Gastrocnemius medialis (tissue), 4 donors: ENCODE measurements around the gene PLXND1. TPM values are rescaled to one million over a fixed set of nuclear protein-coding genes. Genes with fewer than 3 reads are reported as not detected.

Source experiments
- ATAC-seq, 2 donors: fragments of 150-250 bp; one replicate each; pipeline ENCODE4 v1.9.1; 2016
- DNase-seq, 2 donors: peaks; one replicate each; pipeline ENCODE4 v3.0.0-alpha.2; 2019
- H3K27ac ChIP-seq, 4 donors: fragments of 200-600 bp; sonication (generic); 1 replicate in 1 of 4; 2 replicates in 3 of 4; pipeline ENCODE4 v1.5.1; 2016 to 2018; ENCODE audit warnings: mild to moderate bottlenecking in 2 of 4, moderate library complexity in 1 of 4
- H3K27me3 ChIP-seq, 3 donors: fragments of 200-600 bp; sonication (generic) in 2 of 3; 1 replicate in 1 of 3; 2 replicates in 2 of 3; pipeline versions ENCODE4 v1.5.1 to v1.6.0; 2016 to 2019; ENCODE audit warnings: mild to moderate bottlenecking in 1 of 3, moderate library complexity in 1 of 3
- H3K36me3 ChIP-seq, 2 donors: fragments of 200-600 bp; sonication (generic) in 1 of 2; one replicate each; pipeline ENCODE4 v1.5.1; 2017 to 2018
- H3K4me1 ChIP-seq, 2 donors: fragments of 200-600 bp; sonication (generic) in 1 of 2; one replicate each; pipeline ENCODE4 v1.5.1; 2016 to 2017; ENCODE audit warnings: mild to moderate bottlenecking in 2 of 2
- H3K4me3 ChIP-seq, 4 donors: fragments of 200-600 bp; sonication (generic) in 3 of 4; 1 replicate in 1 of 4; 2 replicates in 3 of 4; pipeline ENCODE4 v1.5.1; 2016 to 2019; ENCODE audit warnings: mild to moderate bottlenecking in 2 of 4
- H3K9me3 ChIP-seq, 3 donors: fragments of 200-600 bp; sonication (generic) in 2 of 3; 1 replicate in 1 of 3; 2 replicates in 2 of 3; pipeline ENCODE4 v1.5.1; 2016 to 2019
- CTCF ChIP-seq, 5 experiments: fragments of 450-650 bp in 3 of 5; fragments of 200-600 bp in 2 of 5; sonication (generic) in 2 of 5; IDR thresholded peaks in 4 of 5; conservative IDR thresholded peaks in 1 of 5; 1 replicate in 4 of 5; 2 replicates in 1 of 5; pipeline ENCODE4 v1.5.1; 2016 to 2019; ENCODE audit warnings: antibody characterized with exemption in 5 of 5, mild to moderate bottlenecking in 3 of 5, moderate library complexity in 3 of 5
- POLR2A ChIP-seq, 2 donors: fragments of 450-650 bp; IDR thresholded peaks; one replicate each; pipeline ENCODE4 v1.6.1; 2017; ENCODE audit warnings: antibody characterized with exemption in 2 of 2, mild to moderate bottlenecking in 2 of 2, moderate library complexity in 2 of 2
- in situ Hi-C, 4 donors: fragments of 200-750 bp; cut with MboI; loops; one replicate each; pipeline versions ENCODE4 v1.15.0 to v1.8.0; 2017; ENCODE audit warnings: low sequenced_read_pairs in 4 of 4
- intact Hi-C: fragments of 100-400 bp; cut with DNase I; formaldehyde crosslinking; loops from one replicate; pipeline ENCODE4 v1.15.1; 2023; ENCODE audit warnings: low total_unique reads
- total RNA-seq, 4 donors: library from RNA; depleted of rRNA; stranded (reverse); fragments of >200 nt; gene quantifications; one replicate each; pipeline versions ENCODE4 v1.1.0 to v1.2.3, GENCODE V29; 2016

PLXND1 gene
- total RNA-seq, 4 donors from 2014 or later: 15.7 to 70.9 (median 19.9) TPM

GRCh38 chr3:129557548-129557894, 49.0 kb downstream of the PLXND1 start:
- peaks cover 46 to 54% of the 10 kb centered on the region in 2 donors for H3K4me1 ChIP-seq

GRCh38 chr3:129556890-129557547, 49.5 kb downstream of the PLXND1 start:
- in situ Hi-C loops (no loop called here), intact Hi-C loops (loop anchor here (5.0 kb wide), 1 partner anchor 35 kb away; no protein-coding TSS in a partner anchor)
- Histone ChIP-seq H3K4me3 (no peak overlapping the region), H3K9me3 (no peaks in the 10 kb centered on the region), H3K27ac (peak overlapping the region in 2 of 4 donors; percentile 25 to 28), H3K4me1 (peaks cover 46 to 59% of the 10 kb centered on the region in 2 donors), H3K27me3 (no peaks in the 10 kb centered on the region), H3K36me3 (no peaks in the 10 kb centered on the region)
- DNase-seq (no peak), ATAC-seq (no peak)
- TF ChIP-seq CTCF (IDR thresholded peaks at IDR 0.05 in 4 of 5, conservative IDR thresholded peaks at IDR 0.05 in 1 of 5) (no peak), POLR2A (IDR thresholded peaks at IDR 0.05) (no peak)

More at GRCh38 chr3:129557548-129557894, 49.0 kb downstream of the PLXND1 start:
- peak; percentile 69 to 74 for ATAC-seq
- H3K4me3 ChIP-seq: no peak overlapping the region
- no peaks in the 10 kb centered on the region for H3K36me3 ChIP-seq
- intact Hi-C loops: loop anchor here (5.0 kb wide), 1 partner anchor 35 kb away; no protein-coding TSS in a partner anchor
- no peaks in the 10 kb centered on the region for H3K27me3 ChIP-seq
- TF ChIP-seq POLR2A (IDR thresholded peaks at IDR 0.05): no peak
- no peak for TF ChIP-seq CTCF (IDR thresholded peaks at IDR 0.05 in 4 of 5, conservative IDR thresholded peaks at IDR 0.05 in 1 of 5)
- no peaks in the 10 kb centered on the region for H3K9me3 ChIP-seq
- in situ Hi-C loops: no loop called here
- DNase-seq: peak in 1 of 2 donors; percentile 49
- peak overlapping the region in 2 of 4 donors; percentile 25 to 58 for H3K27ac ChIP-seq

- ATAC-seq (no peak), DNase-seq (no peak)
- in situ Hi-C loops (no loop called here), intact Hi-C loops (loop anchor here (5.0 kb wide), 1 partner anchor 36 kb away; no protein-coding TSS in a partner anchor)
- H3K36me3 ChIP-seq: no peaks in the 10 kb centered on the region
- peaks cover 46 to 59% of the 10 kb centered on the region in 2 donors for H3K4me1 ChIP-seq
- H3K9me3 ChIP-seq: no peaks in the 10 kb centered on the region
- H3K4me3 ChIP-seq: no peak overlapping the region
- H3K27me3 ChIP-seq: no peaks in the 10 kb centered on the region
- H3K27ac ChIP-seq: peak overlapping the region in 1 of 4 donors; percentile 10
- no peak for TF ChIP-seq CTCF (IDR thresholded peaks at IDR 0.05 in 4 of 5, conservative IDR thresholded peaks at IDR 0.05 in 1 of 5)
- TF ChIP-seq POLR2A (IDR thresholded peaks at IDR 0.05): no peak
Observed at GRCh38 chr3:129556358-129556695, 50.1 kb downstream of the PLXND1 start.

GRCh38 chr3:129555616-129556357, 50.7 kb downstream of the PLXND1 start:
- no peak for ATAC-seq
- no peak overlapping the region for H3K27ac ChIP-seq
- no peaks in the 10 kb centered on the region for H3K9me3 ChIP-seq
- H3K4me1 ChIP-seq: peaks cover 42 to 59% of the 10 kb centered on the region in 2 donors
- DNase-seq: no peak
- TF ChIP-seq CTCF (IDR thresholded peaks at IDR 0.05 in 4 of 5, conservative IDR thresholded peaks at IDR 0.05 in 1 of 5): no peak
- TF ChIP-seq POLR2A (IDR thresholded peaks at IDR 0.05): no peak
- in situ Hi-C loops (no loop called here), intact Hi-C loops (loop anchor here (5.0 kb wide), 1 partner anchor 37 kb away; no protein-coding TSS in a partner anchor)
- H3K27me3 ChIP-seq: no peaks in the 10 kb centered on the region
- no peaks in the 10 kb centered on the region for H3K36me3 ChIP-seq
- no peak overlapping the region for H3K4me3 ChIP-seq
